Parathyroid adenoma (tissue), 2 donors: ENCODE results near the gene CGAS.

Experiments used
- H2AFZ ChIP-seq: fragments of 300-600 bp; sonication (generic); one replicate; pipeline ENCODE4 v1.7.0; 2017; ENCODE audit warnings: antibody characterized with exemption, mild to moderate bottlenecking
- H3K27ac ChIP-seq: fragments of 300-600 bp; sonication (generic); one replicate; pipeline ENCODE4 v1.7.0; 2017
- H3K27me3 ChIP-seq: fragments of 300-600 bp; sonication (generic); one replicate; pipeline ENCODE4 v1.7.0; 2017; ENCODE audit warnings: low read length; ENCODE audit not compliant: control insufficient read depth, insufficient read depth
- H3K36me3 ChIP-seq: fragments of 300-600 bp; sonication (generic); one replicate; pipeline ENCODE4 v1.7.0; 2017; ENCODE audit warnings: low read length; ENCODE audit not compliant: control insufficient read depth, insufficient read depth
- H3K4me1 ChIP-seq: fragments of 300-600 bp; sonication (generic); one replicate; pipeline ENCODE4 v1.7.0; 2017; ENCODE audit warnings: control low read depth
- H3K4me2 ChIP-seq: fragments of 300-600 bp; sonication (generic); one replicate; pipeline ENCODE4 v1.7.0; 2017; ENCODE audit warnings: low read length
- H3K4me3 ChIP-seq: fragments of 300-600 bp; sonication (generic); one replicate; pipeline ENCODE4 v1.7.0; 2017; ENCODE audit warnings: low read depth, low read length
- H3K79me2 ChIP-seq: fragments of 300-600 bp; sonication (generic); one replicate; pipeline ENCODE4 v1.7.0; 2017; ENCODE audit warnings: control low read depth
- H3K9ac ChIP-seq: fragments of 300-600 bp; sonication (generic); one replicate; pipeline ENCODE4 v1.7.0; 2017; ENCODE audit warnings: mild to moderate bottlenecking
- H3K9me3 ChIP-seq: fragments of 300-600 bp; sonication (generic); one replicate; pipeline ENCODE4 v1.7.0; 2017; ENCODE audit warnings: low read length; ENCODE audit not compliant: control insufficient read depth
- CTCF ChIP-seq: fragments of 300-600 bp; sonication (generic); IDR thresholded peaks from one replicate; pipeline ENCODE4 v1.7.0; 2017; ENCODE audit warnings: antibody characterized with exemption, mild to moderate bottlenecking
- donor health status: primary hyperparathyroidism.

The CGAS gene

DNA sequence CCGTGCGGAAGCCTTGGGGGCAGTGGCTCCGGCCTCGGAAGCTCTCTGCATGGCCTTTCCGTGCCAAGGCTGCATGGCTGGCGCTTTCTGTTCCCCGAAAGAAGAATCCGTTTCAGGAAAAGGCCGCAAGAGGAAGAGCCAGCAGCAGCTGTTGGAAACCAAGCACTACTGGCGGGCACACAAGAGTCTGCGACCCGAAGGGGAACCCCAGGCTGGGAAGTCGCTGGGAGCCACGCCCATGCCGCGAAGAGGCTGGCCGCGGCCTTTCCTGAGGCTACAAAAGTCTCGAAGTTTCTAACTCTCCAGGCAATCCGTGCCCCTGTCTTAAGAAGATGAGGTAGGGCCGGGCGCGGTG, at the start of gene CGAS:
CGAS (minus strand) TSS at position 191 of the 355 bp plus-strand sequence; CDS start at position 75, 116 bp downstream.
- no peaks in the 10 kb centered on the region for H3K79me2 ChIP-seq
- H3K9me3 ChIP-seq, result no peaks in the 10 kb centered on the region
- peak within 1 kb of the TSS; percentile 50 for H3K27ac ChIP-seq
- no peaks in the 10 kb centered on the region for H3K36me3 ChIP-seq
- no peak for TF ChIP-seq CTCF
- no peaks in the 10 kb centered on the region for H3K4me1 ChIP-seq
- H2AFZ ChIP-seq, result peak within 1 kb of the TSS; percentile 91
- H3K4me2 ChIP-seq, result peak within 1 kb of the TSS; percentile 72
- no peaks in the 10 kb centered on the region for H3K27me3 ChIP-seq
- H3K9ac ChIP-seq, result peak within 1 kb of the TSS; percentile 3
- H3K4me3 ChIP-seq, result peak within 1 kb of the TSS; percentile 60

GRCh38 chr6:73497915-73498314, 45.8 kb upstream of the CGAS start:
- Histone ChIP-seq H3K4me2 (no peak overlapping the region), H3K9ac (no peak overlapping the region), H3K4me1 (no peaks in the 10 kb centered on the region), H3K9me3 (no peaks in the 10 kb centered on the region), H3K27me3 (no peaks in the 10 kb centered on the region), H3K4me3 (no peak overlapping the region), H3K79me2 (no peaks in the 10 kb centered on the region), H3K27ac (no peak overlapping the region), H2AFZ (no peak overlapping the region), H3K36me3 (no peaks in the 10 kb centered on the region)
- TF ChIP-seq CTCF, result no peak

- H3K27ac ChIP-seq, result no peak overlapping the region
- H2AFZ ChIP-seq, result no peak overlapping the region
- no peaks in the 10 kb centered on the region for H3K9me3 ChIP-seq
- no peak for TF ChIP-seq CTCF
- no peak overlapping the region for H3K4me3 ChIP-seq
- no peaks in the 10 kb centered on the region for H3K4me1 ChIP-seq
- H3K36me3 ChIP-seq, result no peaks in the 10 kb centered on the region
- H3K27me3 ChIP-seq, result no peaks in the 10 kb centered on the region
- peaks cover 14% of the 10 kb centered on the region for H3K79me2 ChIP-seq
- H3K9ac ChIP-seq, result no peak overlapping the region
- H3K4me2 ChIP-seq, result no peak overlapping the region
Measured at GRCh38 chr6:73491377-73491776, 39.3 kb upstream of the CGAS start.

GRCh38 chr6:73487473-73487872, 35.4 kb upstream of the CGAS start:
- H3K4me2 ChIP-seq, result no peak overlapping the region
- H3K4me3 ChIP-seq, result no peak overlapping the region
- no peak overlapping the region for H2AFZ ChIP-seq
- no peaks in the 10 kb centered on the region for H3K4me1 ChIP-seq
- no peaks in the 10 kb centered on the region for H3K9me3 ChIP-seq
- no peaks in the 10 kb centered on the region for H3K36me3 ChIP-seq
- TF ChIP-seq CTCF, result no peak
- no peak overlapping the region for H3K27ac ChIP-seq
- no peaks in the 10 kb centered on the region for H3K27me3 ChIP-seq
- H3K79me2 ChIP-seq, result peaks cover 14% of the 10 kb centered on the region
- H3K9ac ChIP-seq, result no peak overlapping the region

GRCh38 chr6:73484438-73484837, 32.3 kb upstream of the CGAS start:
- no peak for TF ChIP-seq CTCF
- no peaks in the 10 kb centered on the region for H3K36me3 ChIP-seq
- no peaks in the 10 kb centered on the region for H3K9me3 ChIP-seq
- no peak overlapping the region for H3K4me3 ChIP-seq
- H3K27me3 ChIP-seq, result no peaks in the 10 kb centered on the region
- H3K4me2 ChIP-seq, result no peak overlapping the region
- no peak overlapping the region for H3K9ac ChIP-seq
- no peak overlapping the region for H3K27ac ChIP-seq
- H3K4me1 ChIP-seq, result peaks cover 11% of the 10 kb centered on the region
- no peak overlapping the region for H2AFZ ChIP-seq
- peaks cover 3% of the 10 kb centered on the region for H3K79me2 ChIP-seq
